OCI-LY7 (cell line): ENCODE data around the gene CPNE5. TPM values are rescaled to one million over a fixed set of nuclear protein-coding genes. Genes with fewer than 3 reads are reported as not detected.

Experiments
- BruUV-seq: library from RNA; stranded (reverse); fragments of 400-500 nt; replicated peaks from 2 replicates; lab custom pipeline; 2021; lab: Mats Ljungman, UMichigan
- CTCF ChIA-PET: fragments of 300-600 bp; sonication (Branson Sonifier 250); formaldehyde crosslinking; loops from one replicate; lab custom pipeline; 2022; ENCODE audit warnings: antibody characterized with exemption; ENCODE audit not compliant: unreplicated experiment; lab: Charles Lee
- POLR2A ChIA-PET: fragments of 300-600 bp; sonication (Branson Sonifier 250); formaldehyde crosslinking; loops from one replicate; lab custom pipeline; 2022; ENCODE audit warnings: antibody characterized with exemption; lab: Charles Lee
- DNase-seq: peaks from one replicate; pipeline ENCODE4 v3.0.0-alpha.2; 2015; ENCODE audit warnings: low spot score
- H2AFZ ChIP-seq: fragments of 200-600 bp; sonication (generic), shearing (Covaris generic); 2 replicates; pipeline ENCODE4 v1.6.1; 2014; ENCODE audit warnings: mild to moderate bottlenecking, antibody characterized with exemption, low read length, moderate library complexity
- H3K27ac ChIP-seq: fragments of 200-600 bp; sonication (generic); 2 replicates; pipeline ENCODE4 v1.5.1; 2014; ENCODE audit warnings: mixed run types, low read depth, mild to moderate bottlenecking, moderate library complexity, low read length, inconsistent platforms; ENCODE audit not compliant: poor library complexity, severe bottlenecking
- H3K36me3 ChIP-seq: fragments of 200-600 bp; sonication (generic); 2 replicates; pipeline ENCODE4 v1.6.1; 2014; ENCODE audit warnings: mild to moderate bottlenecking, antibody characterized with exemption, low read length, moderate library complexity, mixed read lengths; ENCODE audit not compliant: insufficient read depth
- H3K4me1 ChIP-seq: fragments of 200-600 bp; sonication (generic); 2 replicates; pipeline ENCODE4 v1.5.1; 2014; ENCODE audit warnings: mild to moderate bottlenecking, low read length; ENCODE audit not compliant: insufficient read depth, poor library complexity, severe bottlenecking
- H3K4me2 ChIP-seq: fragments of 200-600 bp; sonication (generic); 2 replicates; pipeline ENCODE4 v1.6.1; 2014; ENCODE audit warnings: mild to moderate bottlenecking, low read length
- H3K4me3 ChIP-seq: fragments of 200-600 bp; sonication (generic); 2 replicates; pipeline ENCODE4 v1.5.1; 2014; ENCODE audit warnings: mild to moderate bottlenecking, low read depth, low read length; ENCODE audit not compliant: poor library complexity, severe bottlenecking
- H3K79me2 ChIP-seq: fragments of 200-600 bp; sonication (generic); 2 replicates; pipeline ENCODE4 v1.6.1; 2016; ENCODE audit warnings: low read depth, mild to moderate bottlenecking, low read length, moderate library complexity, mixed read lengths; ENCODE audit not compliant: insufficient read depth
- H3K9me2 ChIP-seq: fragments of 200-600 bp; sonication (generic); 2 replicates; pipeline ENCODE4 v1.6.1; 2016; ENCODE audit warnings: mild to moderate bottlenecking, low read length, mixed read lengths; ENCODE audit not compliant: insufficient read depth
- H3K9me3 ChIP-seq: fragments of 200-600 bp; sonication (generic); 2 replicates; pipeline ENCODE4 v1.6.1; 2014; ENCODE audit warnings: mild to moderate bottlenecking, mixed run types, low read length, mixed read lengths
- H4K20me1 ChIP-seq: fragments of 200-600 bp; sonication (generic); 2 replicates; pipeline ENCODE4 v1.6.1; 2014; ENCODE audit warnings: mild to moderate bottlenecking, antibody characterized with exemption, low read length, moderate library complexity, mixed read lengths; ENCODE audit not compliant: insufficient read depth
- EZH2phosphoT487 ChIP-seq: fragments of 200-600 bp; sonication (generic); IDR thresholded peaks from 2 replicates; pipeline ENCODE4 v1.6.1; 2018; ENCODE audit warnings: low read depth, borderline replicate concordance, mild to moderate bottlenecking, mixed run types, antibody characterized with exemption, low read length, moderate library complexity, mixed read lengths
- intact Hi-C: fragments of 100-400 bp; cut with micrococcal nuclease; formaldehyde crosslinking; loops from one replicate; pipeline ENCODE4 v1.10.0; 2022; ENCODE audit not compliant: unreplicated experiment
- total RNA-seq, 2 experiments: library from RNA; depleted of rRNA in 1 of 2; stranded (reverse); fragments of >200 nt in 1 of 2; shearing (Covaris generic) in 1 of 2; gene quantifications; 2 replicates each; pipeline ENCODE4 v1.2.3, GENCODE V29; 2014 to 2022
- TF ChIP-seq, protein P1 (sequence below): fragments of 200-600 bp; sonication (generic); conservative IDR thresholded peaks from 2 replicates; pipeline ENCODE4 v1.5.1; 2014; ENCODE audit warnings: mild to moderate bottlenecking, antibody characterized with exemption, low read length, moderate library complexity, mixed read lengths

The CPNE5 gene
- total RNA-seq, 2 experiments from 2014 or later, result 37.7 to 89.8 TPM

DNA sequence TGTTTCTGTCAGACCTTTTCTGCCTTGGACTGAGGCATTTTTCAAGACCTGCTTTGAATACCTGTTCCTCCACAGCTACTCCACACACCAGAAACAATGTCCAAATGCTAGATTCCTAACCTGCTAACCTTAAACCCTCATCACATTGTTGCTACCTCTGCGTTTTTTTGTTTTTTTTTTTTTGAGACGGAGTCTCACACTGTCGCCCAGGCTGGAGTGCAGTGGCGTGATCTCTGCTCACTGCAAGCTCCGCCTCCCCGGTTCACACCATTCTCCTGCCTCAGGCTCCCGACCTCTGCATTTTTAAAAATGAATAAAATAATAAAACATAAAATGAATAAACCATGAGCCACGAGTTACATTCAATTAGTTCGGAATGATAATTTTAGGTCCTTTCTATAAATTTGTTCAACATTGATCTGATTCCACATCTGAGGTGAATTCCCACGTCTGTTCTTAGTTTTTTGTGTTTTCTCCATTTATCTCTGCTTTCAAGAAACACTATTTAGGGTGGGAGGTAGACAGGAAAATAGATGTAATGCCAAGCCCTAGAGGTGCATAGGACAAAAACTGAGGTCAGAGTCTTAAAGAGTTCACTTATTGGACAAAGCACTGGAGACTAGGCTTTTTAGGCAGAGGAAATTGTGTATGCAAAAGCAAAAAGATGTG lies 47.8 kb upstream of the CPNE5 start:
- CTCF ChIA-PET, result no interaction called here
- Histone ChIP-seq H3K4me2 (peak overlapping the region; percentile 87), H3K79me2 (peaks cover 21% of the 10 kb centered on the region; the same call in 1 of the 2 replicates), H3K4me1 (peaks cover 24% of the 10 kb centered on the region), H2AFZ (no peak overlapping the region), H3K36me3 (no peaks in the 10 kb centered on the region; the same call in 1 of the 2 replicates), H4K20me1 (no peaks in the 10 kb centered on the region), H3K4me3 (peak overlapping the region; percentile 82), H3K9me3 (no peaks in the 10 kb centered on the region), H3K9me2 (no peaks in the 10 kb centered on the region), H3K27ac (no peak overlapping the region)
- intact Hi-C loops, result loop anchor here (5.0 kb wide), 1 partner anchor 215 kb away; no protein-coding TSS in a partner anchor
- BruUV-seq, result no TSS peak
- no peak for DNase-seq
- POLR2A ChIA-PET, result interaction anchor here (0.6 to 3.0 kb wide), 2 partner anchors 12 to 294 kb away, joined by 3 to 50 read pairs; partner anchors contain the start of gene PPIL1
- TF ChIP-seq, protein P1, sequence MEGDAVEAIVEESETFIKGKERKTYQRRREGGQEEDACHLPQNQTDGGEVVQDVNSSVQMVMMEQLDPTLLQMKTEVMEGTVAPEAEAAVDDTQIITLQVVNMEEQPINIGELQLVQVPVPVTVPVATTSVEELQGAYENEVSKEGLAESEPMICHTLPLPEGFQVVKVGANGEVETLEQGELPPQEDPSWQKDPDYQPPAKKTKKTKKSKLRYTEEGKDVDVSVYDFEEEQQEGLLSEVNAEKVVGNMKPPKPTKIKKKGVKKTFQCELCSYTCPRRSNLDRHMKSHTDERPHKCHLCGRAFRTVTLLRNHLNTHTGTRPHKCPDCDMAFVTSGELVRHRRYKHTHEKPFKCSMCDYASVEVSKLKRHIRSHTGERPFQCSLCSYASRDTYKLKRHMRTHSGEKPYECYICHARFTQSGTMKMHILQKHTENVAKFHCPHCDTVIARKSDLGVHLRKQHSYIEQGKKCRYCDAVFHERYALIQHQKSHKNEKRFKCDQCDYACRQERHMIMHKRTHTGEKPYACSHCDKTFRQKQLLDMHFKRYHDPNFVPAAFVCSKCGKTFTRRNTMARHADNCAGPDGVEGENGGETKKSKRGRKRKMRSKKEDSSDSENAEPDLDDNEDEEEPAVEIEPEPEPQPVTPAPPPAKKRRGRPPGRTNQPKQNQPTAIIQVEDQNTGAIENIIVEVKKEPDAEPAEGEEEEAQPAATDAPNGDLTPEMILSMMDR, result no peak
- no peak for TF ChIP-seq EZH2phosphoT487

DNA sequence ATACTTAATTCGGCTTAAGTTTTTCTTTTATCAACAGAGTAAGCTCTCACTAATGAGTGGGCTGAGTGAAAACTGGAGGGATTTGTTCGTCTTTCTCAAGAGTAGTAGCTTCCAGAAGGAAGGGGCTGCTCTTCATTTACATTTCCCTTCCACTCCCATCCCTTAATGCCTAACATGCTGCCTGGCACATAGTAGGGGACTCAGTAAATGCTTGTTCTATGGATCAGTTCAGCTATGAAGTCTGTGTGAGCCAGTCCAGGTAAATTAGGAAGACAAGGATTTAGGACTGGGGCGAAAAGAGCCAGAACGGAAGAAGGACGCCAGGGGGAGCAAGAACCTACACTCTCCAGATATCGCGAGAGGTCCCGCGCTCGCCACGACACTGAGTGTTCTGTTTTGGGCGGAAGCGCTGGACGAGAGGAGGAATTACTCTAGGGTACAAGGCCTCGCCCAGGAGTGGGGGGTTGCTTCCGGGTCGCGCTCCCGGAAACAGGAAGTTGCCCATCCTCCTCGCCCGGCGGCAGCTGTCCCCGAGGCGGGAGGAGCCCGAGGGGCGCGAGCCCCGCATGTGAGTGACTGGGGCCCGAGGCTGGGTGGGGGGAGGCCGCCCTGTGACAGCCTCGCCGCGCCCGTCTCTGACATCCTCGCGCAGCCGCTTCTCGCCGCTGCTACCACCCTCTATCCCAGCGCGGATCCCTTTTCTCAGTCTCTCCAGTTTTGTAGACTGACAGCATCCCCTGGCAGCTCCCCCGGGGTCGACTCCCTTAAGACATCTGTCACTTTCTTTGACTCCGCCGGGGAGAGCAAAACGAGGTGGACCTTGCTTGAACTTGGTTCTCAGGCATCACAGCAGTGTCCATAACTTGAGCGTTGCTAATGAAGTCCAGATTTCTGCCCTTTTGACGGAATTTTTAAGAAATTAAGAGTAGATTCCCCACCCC lies 46.5 kb upstream of the CPNE5 start, which contains the start of gene C6orf89:
Gene C6orf89 (plus strand): TSS at position 492 of the 941 bp plus-strand sequence. CDS start 13,493 bp downstream, outside the sequence.
- Histone ChIP-seq H3K4me3 (peak within 1 kb of the TSS; percentile 82), H3K9me3 (peaks cover 3% of the 10 kb centered on the region; the same call in 1 of the 2 replicates), H3K79me2 (peaks cover 21% of the 10 kb centered on the region; the same call in 1 of the 2 replicates), H3K9me2 (no peaks in the 10 kb centered on the region), H3K4me2 (peak within 1 kb of the TSS; percentile 87), H3K27ac (peak within 1 kb of the TSS; percentile 40), H3K4me1 (peaks cover 24% of the 10 kb centered on the region), H2AFZ (peak within 1 kb of the TSS; percentile 98), H4K20me1 (no peaks in the 10 kb centered on the region), H3K36me3 (no peaks in the 10 kb centered on the region; the same call in 1 of the 2 replicates)
- TF ChIP-seq, protein P1, result peak; percentile 87
- no peak for TF ChIP-seq EZH2phosphoT487
- TSS peak; percentile 95 for BruUV-seq
- CTCF ChIA-PET, result interaction anchor here (0.9 to 2.7 kb wide), 3 partner anchors 11 to 132 kb away, joined by 3 to 20 read pairs (median 7); partner anchors contain the start of gene PPIL1
- intact Hi-C loops, result loop anchor here (1.0 to 5.0 kb wide), 2 partner anchors 133 to 217 kb away; no protein-coding TSS in a partner anchor
- POLR2A ChIA-PET, result interaction anchor here (1.2 to 3.0 kb wide), 8 partner anchors 11 to 132 kb away, joined by 3 to 50 read pairs (median 5); partner anchors contain the start of gene PPIL1
- DNase-seq, result peak; percentile 100
